ENCODE measurements around the gene ATAD1.
"Not testable (repeated sequence)": the region's sequence is repeated elsewhere in the genome, so short reads cannot be mapped to it uniquely, and the experiment has no call there.

Gene ATAD1

DNA sequence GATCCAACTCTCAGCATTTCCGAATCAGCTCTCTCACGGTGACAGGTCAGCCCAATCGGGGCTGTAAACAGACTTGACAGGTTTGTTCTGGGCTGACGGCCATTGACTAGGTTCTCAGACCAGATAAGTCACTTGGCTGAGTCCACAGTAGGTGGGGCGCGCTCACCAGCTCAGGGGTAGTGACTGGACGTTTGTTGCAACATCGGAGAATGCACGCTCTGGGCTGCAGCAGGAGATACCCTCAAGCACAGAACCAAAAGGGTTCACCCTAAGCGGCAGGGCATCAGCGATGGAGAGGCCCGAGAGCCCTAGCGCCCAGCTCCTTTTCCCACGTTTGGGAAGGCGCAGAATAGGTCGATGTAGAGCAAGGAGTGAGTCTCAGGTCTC lies 43.5 kb upstream of the ATAD1 start:
- H3K27ac ChIP-seq (ENCODE audit: low read depth, low read length, poor library complexity, severe bottlenecking) = peak overlapping the region; percentile 98
- H3F3A ChIP-seq (ENCODE audit: insufficient read depth, low read length) = no peaks in the 10 kb centered on the region
- peaks cover 20% of the 10 kb centered on the region for H3K4me1 ChIP-seq (ENCODE audit: insufficient read depth, low read length, severe bottlenecking)
- peak overlapping the region; percentile 64 for H3K4me2 ChIP-seq (ENCODE audit: low read length)
- H3K79me2 ChIP-seq (ENCODE audit: insufficient read depth, low read length) = peaks cover 28% of the 10 kb centered on the region
- TF ChIP-seq EZH2 (IDR thresholded peaks at IDR 0.05; ENCODE audit: borderline replicate concordance, low read length) = no peak
- TF ChIP-seq, protein P1, sequence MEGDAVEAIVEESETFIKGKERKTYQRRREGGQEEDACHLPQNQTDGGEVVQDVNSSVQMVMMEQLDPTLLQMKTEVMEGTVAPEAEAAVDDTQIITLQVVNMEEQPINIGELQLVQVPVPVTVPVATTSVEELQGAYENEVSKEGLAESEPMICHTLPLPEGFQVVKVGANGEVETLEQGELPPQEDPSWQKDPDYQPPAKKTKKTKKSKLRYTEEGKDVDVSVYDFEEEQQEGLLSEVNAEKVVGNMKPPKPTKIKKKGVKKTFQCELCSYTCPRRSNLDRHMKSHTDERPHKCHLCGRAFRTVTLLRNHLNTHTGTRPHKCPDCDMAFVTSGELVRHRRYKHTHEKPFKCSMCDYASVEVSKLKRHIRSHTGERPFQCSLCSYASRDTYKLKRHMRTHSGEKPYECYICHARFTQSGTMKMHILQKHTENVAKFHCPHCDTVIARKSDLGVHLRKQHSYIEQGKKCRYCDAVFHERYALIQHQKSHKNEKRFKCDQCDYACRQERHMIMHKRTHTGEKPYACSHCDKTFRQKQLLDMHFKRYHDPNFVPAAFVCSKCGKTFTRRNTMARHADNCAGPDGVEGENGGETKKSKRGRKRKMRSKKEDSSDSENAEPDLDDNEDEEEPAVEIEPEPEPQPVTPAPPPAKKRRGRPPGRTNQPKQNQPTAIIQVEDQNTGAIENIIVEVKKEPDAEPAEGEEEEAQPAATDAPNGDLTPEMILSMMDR (IDR thresholded peaks at IDR 0.05; ENCODE audit: low read length) = 0 out of 2 replicates have a peak, but pooled peaks have one; percentile 7
- H4K20me1 ChIP-seq (ENCODE audit: insufficient read depth, low read length) = no peaks in the 10 kb centered on the region
- H3K4me3 ChIP-seq (ENCODE audit: low read depth, low read length, poor library complexity, severe bottlenecking) = peak overlapping the region; percentile 99
- peaks cover 18% of the 10 kb centered on the region; the same call in 1 of the 2 replicates for H3K36me3 ChIP-seq (ENCODE audit: insufficient read depth, low read length)
- peak overlapping the region; percentile 67 for H3K9ac ChIP-seq (ENCODE audit: low read length)
- no peaks in the 10 kb centered on the region for H3K9me2 ChIP-seq (ENCODE audit: low read depth, low read length)
- no peaks in the 10 kb centered on the region for H3K27me3 ChIP-seq (ENCODE audit: insufficient read depth, low read length)
- no peaks in the 10 kb centered on the region for H3K9me3 ChIP-seq (ENCODE audit: low read length)
- H2AFZ ChIP-seq (ENCODE audit: low read length) = no peak overlapping the region

DNA sequence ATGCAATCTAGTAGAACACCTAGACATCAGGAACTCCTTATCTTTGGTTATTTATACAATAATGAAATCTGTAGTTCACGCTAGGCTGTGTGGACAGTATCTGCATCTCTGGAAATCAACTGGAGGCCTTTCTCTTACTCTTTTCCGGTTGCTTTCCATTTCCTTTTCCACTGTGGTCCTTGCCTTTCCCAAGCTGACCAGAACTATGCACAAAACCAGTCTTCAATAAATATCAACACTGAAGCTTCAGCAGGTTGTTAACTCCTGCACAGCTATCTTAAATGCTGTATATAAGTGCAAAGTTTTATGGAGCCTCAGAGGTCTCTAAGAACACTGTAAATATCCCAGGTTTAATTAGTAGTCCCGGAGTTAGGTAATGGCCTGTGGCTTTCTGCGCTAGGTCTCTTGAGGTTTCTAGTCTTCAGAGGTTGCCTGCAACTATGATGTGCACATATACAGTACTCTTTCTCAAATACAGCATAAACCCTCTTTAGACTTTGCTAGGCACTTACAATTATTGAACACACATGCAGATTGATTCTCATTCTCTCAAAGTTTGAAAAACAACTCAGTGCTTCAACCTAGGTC lies 42.9 kb upstream of the ATAD1 start:
- Histone ChIP-seq H3K9me3 (ENCODE audit: low read length) (no peaks in the 10 kb centered on the region), H3K27ac (ENCODE audit: low read depth, low read length, poor library complexity, severe bottlenecking) (peak overlapping the region; percentile 98), H3K27me3 (ENCODE audit: insufficient read depth, low read length) (no peaks in the 10 kb centered on the region), H2AFZ (ENCODE audit: low read length) (no peak overlapping the region), H3K4me1 (ENCODE audit: insufficient read depth, low read length, severe bottlenecking) (peaks cover 20% of the 10 kb centered on the region), H3K9me2 (ENCODE audit: low read depth, low read length) (no peaks in the 10 kb centered on the region), H3K36me3 (ENCODE audit: insufficient read depth, low read length) (peaks cover 12% of the 10 kb centered on the region; the same call in 1 of the 2 replicates), H3F3A (ENCODE audit: insufficient read depth, low read length) (no peaks in the 10 kb centered on the region), H4K20me1 (ENCODE audit: insufficient read depth, low read length) (no peaks in the 10 kb centered on the region), H3K9ac (ENCODE audit: low read length) (peak overlapping the region; percentile 67), H3K4me2 (ENCODE audit: low read length) (peak overlapping the region; percentile 64), H3K4me3 (ENCODE audit: low read depth, low read length, poor library complexity, severe bottlenecking) (peak overlapping the region; percentile 99), H3K79me2 (ENCODE audit: insufficient read depth, low read length) (peaks cover 22% of the 10 kb centered on the region)
- TF ChIP-seq, protein P1 (IDR thresholded peaks at IDR 0.05; ENCODE audit: low read length) = no peak
- no peak for TF ChIP-seq EZH2 (IDR thresholded peaks at IDR 0.05; ENCODE audit: borderline replicate concordance, low read length)

DNA sequence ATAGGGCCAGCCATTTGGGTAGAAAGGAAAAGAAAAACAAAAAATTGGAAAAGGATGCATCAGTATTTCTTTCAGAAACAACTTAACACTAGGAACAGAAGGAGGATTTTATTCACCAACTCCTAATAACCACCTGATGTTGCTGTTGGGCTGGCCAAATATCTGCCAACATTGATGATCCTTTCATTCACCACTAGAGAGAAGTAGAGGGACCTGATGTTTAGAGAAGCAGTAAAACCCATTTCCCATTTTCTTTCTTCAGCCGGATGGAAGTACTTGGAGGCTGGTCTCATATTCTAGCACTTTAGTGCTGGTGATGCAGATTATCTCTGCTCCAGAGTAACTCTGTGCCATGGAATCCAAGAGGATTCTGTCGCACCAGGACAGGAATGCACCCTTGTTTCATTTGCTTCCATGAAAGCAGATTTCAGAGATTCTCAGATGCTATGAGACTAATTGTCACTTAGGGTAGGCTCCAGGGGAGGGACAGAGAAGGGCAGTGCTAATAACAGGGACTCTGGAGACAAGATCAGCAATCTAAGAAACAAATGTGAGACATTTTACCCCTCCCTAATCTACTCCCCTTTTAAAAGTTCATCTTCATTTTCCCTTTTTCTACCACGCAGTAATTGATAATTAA lies 42.2 kb upstream of the ATAD1 start:
- Histone ChIP-seq H4K20me1 (ENCODE audit: insufficient read depth, low read length) (no peaks in the 10 kb centered on the region), H3K9me2 (ENCODE audit: low read depth, low read length) (no peaks in the 10 kb centered on the region), H2AFZ (ENCODE audit: low read length) (no peak overlapping the region), H3K9me3 (ENCODE audit: low read length) (no peaks in the 10 kb centered on the region), H3K9ac (ENCODE audit: low read length) (peak overlapping the region; percentile 67), H3K36me3 (ENCODE audit: insufficient read depth, low read length) (peaks cover 9% of the 10 kb centered on the region; the same call in 1 of the 2 replicates), H3K79me2 (ENCODE audit: insufficient read depth, low read length) (peaks cover 16% of the 10 kb centered on the region), H3K4me2 (ENCODE audit: low read length) (peak overlapping the region; percentile 64), H3K4me3 (ENCODE audit: low read depth, low read length, poor library complexity, severe bottlenecking) (peak overlapping the region; percentile 99), H3K27me3 (ENCODE audit: insufficient read depth, low read length) (no peaks in the 10 kb centered on the region), H3F3A (ENCODE audit: insufficient read depth, low read length) (no peaks in the 10 kb centered on the region), H3K4me1 (ENCODE audit: insufficient read depth, low read length, severe bottlenecking) (peaks cover 20% of the 10 kb centered on the region), H3K27ac (ENCODE audit: low read depth, low read length, poor library complexity, severe bottlenecking) (peak overlapping the region; percentile 98)
- TF ChIP-seq EZH2 (IDR thresholded peaks at IDR 0.05; ENCODE audit: borderline replicate concordance, low read length) = no peak
- TF ChIP-seq, protein P1 (IDR thresholded peaks at IDR 0.05; ENCODE audit: low read length) = peak; percentile 58

DNA sequence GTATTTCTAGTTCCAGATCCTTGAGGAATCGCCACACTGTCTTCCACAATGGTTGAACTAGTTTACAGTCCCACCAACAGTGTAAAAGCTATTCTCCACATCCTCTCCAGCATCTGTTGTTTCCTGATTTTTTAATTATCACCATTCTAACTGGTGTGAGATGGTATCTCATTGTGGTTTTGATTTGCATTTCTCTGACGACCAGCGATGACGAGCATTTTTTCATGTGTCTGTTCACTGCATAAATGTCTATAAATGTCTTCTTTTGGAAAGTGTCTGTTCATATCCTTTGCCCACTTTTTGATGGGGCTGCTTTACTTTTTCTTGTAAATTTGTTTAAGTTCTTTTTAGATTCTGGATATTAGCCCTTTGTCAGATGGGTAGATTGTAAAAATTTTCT lies 37.6 kb upstream of the ATAD1 start:
- not testable (repeated sequence) for H3F3A ChIP-seq (ENCODE audit: insufficient read depth, low read length); H3K27me3 ChIP-seq (ENCODE audit: insufficient read depth, low read length); H3K27ac ChIP-seq (ENCODE audit: low read depth, low read length, poor library complexity, severe bottlenecking)

DNA sequence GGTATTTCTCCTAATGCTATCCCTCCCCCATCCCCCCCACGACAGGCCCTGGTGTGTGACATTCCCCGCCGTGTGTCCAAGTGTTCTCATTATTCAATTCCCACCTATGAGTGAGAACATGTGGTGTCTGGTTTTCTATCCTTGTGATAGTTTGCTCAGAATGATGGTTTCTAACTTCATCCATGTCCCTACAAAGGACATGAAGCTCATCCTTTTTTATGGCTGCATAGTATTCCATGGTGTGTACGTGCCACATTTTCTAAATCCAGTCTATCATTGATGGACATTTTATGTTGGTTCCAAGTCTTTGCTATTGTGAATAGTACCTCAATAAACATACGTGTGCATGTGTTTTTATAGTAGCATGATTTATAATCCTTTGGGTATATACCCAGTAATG lies 37.2 kb upstream of the ATAD1 start:
- H3K4me2 ChIP-seq (ENCODE audit: low read length) = not testable (repeated sequence)

More for the DNA sequence above, 37.6 kb upstream of the ATAD1 start:
- H3K9ac ChIP-seq (ENCODE audit: low read length); H3K4me2 ChIP-seq (ENCODE audit: low read length); H3K9me3 ChIP-seq (ENCODE audit: low read length); H3K79me2 ChIP-seq (ENCODE audit: insufficient read depth, low read length); H2AFZ ChIP-seq (ENCODE audit: low read length); H4K20me1 ChIP-seq (ENCODE audit: insufficient read depth, low read length); H3K9me2 ChIP-seq (ENCODE audit: low read depth, low read length); H3K4me3 ChIP-seq (ENCODE audit: low read depth, low read length, poor library complexity, severe bottlenecking); H3K36me3 ChIP-seq (ENCODE audit: insufficient read depth, low read length): not testable (repeated sequence)
- H3K4me1 ChIP-seq (ENCODE audit: insufficient read depth, low read length, severe bottlenecking) = peaks cover 16% of the 10 kb centered on the region

More for the DNA sequence above, 37.2 kb upstream of the ATAD1 start:
- not testable (repeated sequence) for H2AFZ ChIP-seq (ENCODE audit: low read length); H3K79me2 ChIP-seq (ENCODE audit: insufficient read depth, low read length); H3K9me3 ChIP-seq (ENCODE audit: low read length); H3F3A ChIP-seq (ENCODE audit: insufficient read depth, low read length); H3K4me3 ChIP-seq (ENCODE audit: low read depth, low read length, poor library complexity, severe bottlenecking); H3K36me3 ChIP-seq (ENCODE audit: insufficient read depth, low read length); H4K20me1 ChIP-seq (ENCODE audit: insufficient read depth, low read length); H3K9me2 ChIP-seq (ENCODE audit: low read depth, low read length); H3K27me3 ChIP-seq (ENCODE audit: insufficient read depth, low read length); H3K27ac ChIP-seq (ENCODE audit: low read depth, low read length, poor library complexity, severe bottlenecking); H3K9ac ChIP-seq (ENCODE audit: low read length)
- H3K4me1 ChIP-seq (ENCODE audit: insufficient read depth, low read length, severe bottlenecking) = peaks cover 13% of the 10 kb centered on the region

Data from OCI-LY1 (cell line).